ENCODE results near the gene FAM221B.

DNA sequence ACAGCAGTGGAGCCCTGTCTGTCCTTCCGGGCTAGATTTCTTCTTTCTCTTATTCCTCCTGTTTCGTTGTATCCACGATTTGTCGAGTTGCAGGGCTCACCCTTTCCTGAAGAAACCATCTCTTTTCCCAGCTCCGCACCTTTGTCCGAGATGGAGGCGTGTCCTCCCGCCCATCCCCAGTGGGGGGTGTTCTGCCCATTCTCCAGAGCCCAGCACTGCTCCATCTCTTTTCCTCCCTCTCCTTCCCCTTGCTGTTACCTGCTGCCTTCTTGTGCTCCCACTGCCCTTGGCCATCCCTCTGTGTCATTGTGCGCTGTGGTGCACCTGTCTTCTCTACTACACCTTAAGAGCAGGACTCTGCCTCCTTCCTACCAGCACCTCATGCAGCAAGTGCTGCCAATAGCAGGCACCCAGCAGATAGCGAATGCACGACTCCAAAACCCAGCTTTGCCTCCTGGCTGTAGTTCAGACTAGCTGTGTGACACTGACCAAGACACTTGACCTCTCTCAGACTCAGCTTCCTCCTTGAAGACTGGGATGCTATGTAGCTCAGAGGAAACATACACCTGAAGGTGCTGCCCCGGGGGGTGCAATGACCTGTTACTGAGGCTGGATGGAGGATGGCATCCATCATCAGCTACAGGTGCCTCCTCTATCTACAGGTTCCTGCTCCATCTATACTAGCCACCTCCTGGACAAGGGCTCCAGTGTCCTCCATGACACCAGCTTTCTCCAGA, 32.8 kb upstream of the FAM221B start:
- TF ChIP-seq MAFK (IDR thresholded peaks at IDR 0.05; ENCODE audit: low read depth, low read length), result no peak
- no peak for TF ChIP-seq POLR2A (IDR thresholded peaks at IDR 0.05; ENCODE audit: low read depth, low read length)
- TF ChIP-seq, protein P1, sequence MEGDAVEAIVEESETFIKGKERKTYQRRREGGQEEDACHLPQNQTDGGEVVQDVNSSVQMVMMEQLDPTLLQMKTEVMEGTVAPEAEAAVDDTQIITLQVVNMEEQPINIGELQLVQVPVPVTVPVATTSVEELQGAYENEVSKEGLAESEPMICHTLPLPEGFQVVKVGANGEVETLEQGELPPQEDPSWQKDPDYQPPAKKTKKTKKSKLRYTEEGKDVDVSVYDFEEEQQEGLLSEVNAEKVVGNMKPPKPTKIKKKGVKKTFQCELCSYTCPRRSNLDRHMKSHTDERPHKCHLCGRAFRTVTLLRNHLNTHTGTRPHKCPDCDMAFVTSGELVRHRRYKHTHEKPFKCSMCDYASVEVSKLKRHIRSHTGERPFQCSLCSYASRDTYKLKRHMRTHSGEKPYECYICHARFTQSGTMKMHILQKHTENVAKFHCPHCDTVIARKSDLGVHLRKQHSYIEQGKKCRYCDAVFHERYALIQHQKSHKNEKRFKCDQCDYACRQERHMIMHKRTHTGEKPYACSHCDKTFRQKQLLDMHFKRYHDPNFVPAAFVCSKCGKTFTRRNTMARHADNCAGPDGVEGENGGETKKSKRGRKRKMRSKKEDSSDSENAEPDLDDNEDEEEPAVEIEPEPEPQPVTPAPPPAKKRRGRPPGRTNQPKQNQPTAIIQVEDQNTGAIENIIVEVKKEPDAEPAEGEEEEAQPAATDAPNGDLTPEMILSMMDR (conservative IDR thresholded peaks at IDR 0.05; ENCODE audit: low read depth, low read length), result no peak
- TF ChIP-seq BHLHE40 (IDR thresholded peaks at IDR 0.05; ENCODE audit: low read depth, low read length), result no peak
- TF ChIP-seq CEBPB (IDR thresholded peaks at IDR 0.05; ENCODE audit: low read depth, low read length), result no peak
- no peak for TF ChIP-seq SMC3 (IDR thresholded peaks at IDR 0.05; ENCODE audit: low read depth, low read length)
- TF ChIP-seq NFE2L2 (IDR thresholded peaks at IDR 0.05; ENCODE audit: low read depth, low read length), result no peak
- no peak for TF ChIP-seq RCOR1 (IDR thresholded peaks at IDR 0.05; ENCODE audit: insufficient replicate concordance, low read length)
- TF ChIP-seq, protein P2, sequence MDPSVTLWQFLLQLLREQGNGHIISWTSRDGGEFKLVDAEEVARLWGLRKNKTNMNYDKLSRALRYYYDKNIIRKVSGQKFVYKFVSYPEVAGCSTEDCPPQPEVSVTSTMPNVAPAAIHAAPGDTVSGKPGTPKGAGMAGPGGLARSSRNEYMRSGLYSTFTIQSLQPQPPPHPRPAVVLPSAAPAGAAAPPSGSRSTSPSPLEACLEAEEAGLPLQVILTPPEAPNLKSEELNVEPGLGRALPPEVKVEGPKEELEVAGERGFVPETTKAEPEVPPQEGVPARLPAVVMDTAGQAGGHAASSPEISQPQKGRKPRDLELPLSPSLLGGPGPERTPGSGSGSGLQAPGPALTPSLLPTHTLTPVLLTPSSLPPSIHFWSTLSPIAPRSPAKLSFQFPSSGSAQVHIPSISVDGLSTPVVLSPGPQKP (IDR thresholded peaks at IDR 0.05; ENCODE audit: borderline replicate concordance, low read depth, low read length), result no peak
- no peak for TF ChIP-seq RAD21 (IDR thresholded peaks at IDR 0.05; ENCODE audit: low read length)
